ENCODE results near the gene EED.
A peak's percentile ranks its signal among the peaks of the same experiment; 100 is the strongest.

Gene EED, protein sequence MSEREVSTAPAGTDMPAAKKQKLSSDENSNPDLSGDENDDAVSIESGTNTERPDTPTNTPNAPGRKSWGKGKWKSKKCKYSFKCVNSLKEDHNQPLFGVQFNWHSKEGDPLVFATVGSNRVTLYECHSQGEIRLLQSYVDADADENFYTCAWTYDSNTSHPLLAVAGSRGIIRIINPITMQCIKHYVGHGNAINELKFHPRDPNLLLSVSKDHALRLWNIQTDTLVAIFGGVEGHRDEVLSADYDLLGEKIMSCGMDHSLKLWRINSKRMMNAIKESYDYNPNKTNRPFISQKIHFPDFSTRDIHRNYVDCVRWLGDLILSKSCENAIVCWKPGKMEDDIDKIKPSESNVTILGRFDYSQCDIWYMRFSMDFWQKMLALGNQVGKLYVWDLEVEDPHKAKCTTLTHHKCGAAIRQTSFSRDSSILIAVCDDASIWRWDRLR

GRCh38 chr11:86244522-86245368 is at the start of gene EED:
Gene EED, plus strand, starts transcription at chr11:86244753. Its CDS starts 477 bp downstream, at chr11:86245230.
- DNase-seq (ENCODE audit: low read depth) = peak; percentile 87

DNA sequence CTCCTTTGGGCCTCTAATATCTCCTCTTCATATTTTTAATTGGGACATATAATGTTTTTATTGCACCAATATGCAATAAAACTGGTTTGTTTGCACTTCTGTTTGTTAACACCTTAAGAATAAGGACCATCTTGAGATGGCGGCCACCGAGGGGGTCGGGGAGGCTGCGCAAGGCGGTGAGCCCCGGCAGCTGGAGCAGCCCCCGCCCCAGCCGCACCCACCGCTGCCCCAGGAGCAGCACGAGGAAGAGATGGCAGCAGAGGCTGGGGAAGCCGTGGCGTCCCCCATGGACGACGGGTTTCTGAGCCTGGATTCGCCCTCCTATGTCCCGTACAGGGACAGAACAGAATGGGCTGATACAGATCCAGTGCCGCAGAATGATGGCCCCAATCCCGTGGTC is 49.6 kb upstream of the EED start:
- DNase-seq (ENCODE audit: low read depth) = no peak

GRCh38 chr11:86196085-86196696 is 48.4 kb upstream of the EED start:
- no peak for DNase-seq (ENCODE audit: low read depth)

DNA sequence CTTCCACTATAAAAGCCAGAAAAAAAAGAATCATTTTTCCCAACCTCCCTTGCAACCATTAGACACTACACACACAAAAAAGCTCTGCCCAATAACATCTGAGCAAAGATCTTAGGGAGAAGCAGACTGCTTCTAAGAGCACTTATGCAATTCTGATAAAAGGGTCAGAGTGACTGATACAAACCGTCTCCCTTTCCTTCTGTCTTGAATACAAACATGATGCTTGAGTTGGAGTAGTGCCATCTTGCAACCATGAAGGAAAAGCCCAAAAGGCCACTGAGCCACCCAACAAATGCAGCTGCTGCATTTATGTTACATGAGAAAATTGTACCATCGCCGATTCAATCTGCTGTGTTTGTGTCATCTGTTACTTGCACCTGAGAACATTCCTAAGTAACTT is 47.6 kb upstream of the EED start:
- DNase-seq (ENCODE audit: low read depth) = no peak

DNA sequence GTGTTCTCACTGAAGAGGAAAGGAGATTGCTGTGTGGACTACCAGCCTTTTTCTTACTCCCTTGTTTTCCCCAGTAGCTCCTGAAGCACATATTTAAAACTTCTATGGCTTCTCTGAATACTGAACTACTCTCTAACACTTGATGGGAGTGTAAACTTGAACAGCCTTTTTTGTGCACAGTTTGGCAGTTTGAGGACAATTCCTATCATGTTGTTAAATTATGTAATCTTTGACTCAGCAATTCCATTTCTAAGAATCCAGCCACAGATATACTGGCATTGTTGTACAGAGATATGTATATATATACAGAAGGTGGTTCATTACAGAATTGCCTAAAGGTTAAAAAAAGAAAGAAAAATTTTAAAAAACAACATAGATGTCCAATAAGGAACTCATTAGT is 47.1 kb upstream of the EED start:
- no peak for DNase-seq (ENCODE audit: low read depth)

GRCh38 chr11:86198139-86198538 is 46.4 kb upstream of the EED start:
- no peak for DNase-seq (ENCODE audit: low read depth)

DNA sequence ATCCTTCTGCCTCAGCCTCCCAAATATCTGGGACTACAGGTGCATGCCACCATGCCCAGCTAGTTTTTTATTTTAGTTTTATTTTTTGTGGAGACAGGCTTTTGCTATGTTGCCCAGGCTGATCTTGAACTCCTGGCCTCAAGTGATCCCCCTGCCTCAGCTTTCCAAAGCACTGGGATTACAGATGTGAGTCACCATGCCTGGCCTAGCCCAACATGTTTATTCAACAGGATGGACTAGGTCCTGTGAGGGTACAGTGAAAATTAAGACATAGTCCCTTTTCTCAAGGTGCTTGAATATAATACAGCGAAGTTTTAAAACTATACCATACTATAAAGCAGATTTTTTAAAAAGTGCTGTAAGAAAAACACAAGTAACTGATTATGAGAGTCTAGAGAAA is 45.2 kb upstream of the EED start:
- no peak for DNase-seq (ENCODE audit: low read depth)

DNA sequence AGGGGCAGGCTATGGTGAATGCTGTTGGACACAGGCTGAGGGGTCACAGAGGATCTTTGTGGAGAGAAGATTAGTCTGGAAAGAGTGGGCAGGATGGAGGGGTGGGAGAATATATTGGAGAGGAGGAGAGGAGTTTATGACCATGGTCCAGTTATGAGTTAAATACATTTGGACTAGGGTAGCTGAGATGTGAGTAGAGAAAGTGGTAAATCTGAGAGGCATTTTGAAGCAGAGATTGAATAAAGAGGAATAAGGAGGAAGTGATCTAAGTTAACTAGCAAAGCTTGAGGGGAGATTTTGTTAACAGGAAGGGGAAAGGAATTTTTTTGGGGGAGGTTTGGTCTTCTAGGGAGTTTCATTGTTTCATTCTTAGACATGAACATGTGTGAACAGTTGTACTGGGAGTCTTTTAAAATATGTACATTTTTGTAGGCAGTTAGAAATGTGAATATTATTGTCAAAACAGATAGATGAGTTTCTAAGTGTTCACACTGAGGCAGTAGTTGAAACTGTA is 43.1 kb upstream of the EED start:
- DNase-seq (ENCODE audit: low read depth) = no peak

GRCh38 chr11:86202013-86202336 is 42.6 kb upstream of the EED start:
- DNase-seq (ENCODE audit: low read depth) = no peak

GRCh38 chr11:86204356-86204755 is 40.2 kb upstream of the EED start:
- DNase-seq (ENCODE audit: low read depth) = no peak

- DNase-seq (ENCODE audit: low read depth) = no peak
Measured at GRCh38 chr11:86205421-86206336, 38.9 kb upstream of the EED start.

- DNase-seq (ENCODE audit: low read depth) = no peak
Measured at GRCh38 chr11:86206337-86206695, 38.2 kb upstream of the EED start.

DNA sequence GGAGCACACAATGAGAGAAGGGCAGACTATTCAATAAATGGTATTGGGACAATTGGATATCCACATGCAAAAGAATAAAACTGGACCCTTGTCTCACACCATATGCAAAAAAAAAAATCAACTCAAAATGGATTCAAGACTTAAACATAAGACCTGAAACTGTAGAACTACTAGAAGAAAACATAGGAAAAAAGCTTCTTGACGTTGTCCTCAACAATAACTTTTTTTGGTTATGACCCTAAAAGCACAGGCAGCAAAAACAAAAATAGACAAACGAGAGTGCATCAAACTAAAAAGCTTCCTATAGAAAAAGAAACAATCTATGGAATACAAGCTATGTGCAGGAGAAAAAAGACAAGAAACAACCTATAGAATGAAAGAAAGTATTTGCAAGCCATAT is 37.1 kb upstream of the EED start:
- DNase-seq (ENCODE audit: low read depth) = no peak

DNA sequence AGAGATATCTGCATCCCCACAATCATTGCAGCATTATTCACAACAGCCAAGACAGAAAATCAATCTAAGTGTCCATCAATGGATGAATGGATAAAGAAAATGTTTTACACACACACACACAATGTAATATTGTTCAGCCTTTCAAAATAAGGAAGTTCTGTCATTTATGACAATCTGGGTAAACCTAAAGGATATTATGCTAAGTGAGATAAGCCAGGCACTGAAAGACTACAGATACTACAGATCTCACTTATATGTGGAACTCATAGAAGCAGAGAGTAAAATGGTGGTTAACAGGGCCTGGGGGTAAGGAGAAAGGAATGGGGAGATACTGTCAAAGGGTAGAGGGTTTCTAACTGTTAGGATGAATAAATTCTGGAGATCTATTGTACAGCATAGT is 36.0 kb upstream of the EED start:
- no peak for DNase-seq (ENCODE audit: low read depth)

- no peak for DNase-seq (ENCODE audit: low read depth)
Measured at GRCh38 chr11:86209806-86210657, 34.5 kb upstream of the EED start.

GRCh38 chr11:86210898-86211297 is 33.7 kb upstream of the EED start:
- no peak for DNase-seq (ENCODE audit: low read depth)

GRCh38 chr11:86211619-86212018 is 32.9 kb upstream of the EED start:
- DNase-seq (ENCODE audit: low read depth) = no peak

DNA sequence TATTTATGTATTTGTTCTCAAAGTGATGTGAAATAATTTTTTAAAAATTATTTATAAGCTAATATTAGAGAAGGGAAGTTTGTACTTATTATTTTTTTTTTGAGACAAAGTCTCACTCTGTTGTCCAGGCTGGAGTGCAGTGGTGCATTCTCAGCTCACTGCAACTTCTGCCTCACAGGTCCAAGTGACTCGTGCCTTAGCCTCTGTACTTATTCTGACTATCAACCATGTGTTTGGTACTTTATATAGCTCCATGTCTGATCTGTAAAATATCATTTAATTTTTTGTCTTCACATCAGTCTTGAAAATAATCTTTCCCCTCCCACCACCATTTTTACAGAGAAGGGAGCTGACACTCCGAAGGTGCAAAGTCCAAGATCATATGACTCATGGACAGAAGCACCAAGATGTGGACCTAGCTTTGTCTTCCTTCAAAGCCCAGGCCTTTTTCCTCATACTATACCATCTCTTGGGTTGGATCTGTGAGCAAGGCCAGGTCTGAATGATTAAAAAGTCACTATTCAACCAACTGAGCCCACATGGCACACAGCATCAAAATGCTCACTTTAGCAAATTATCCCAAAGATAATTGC is 32.4 kb upstream of the EED start:
- no peak for DNase-seq (ENCODE audit: low read depth)

GRCh38 chr11:86214710-86215109 is 29.8 kb upstream of the EED start:
- no peak for DNase-seq (ENCODE audit: low read depth)
